GM21390 (cell line): ENCODE results near the gene S100A11.
"Not testable (repeated sequence)": the region's sequence is repeated elsewhere in the genome, so short reads cannot be mapped to it uniquely, and the experiment has no call there.

Experiments
- ATAC-seq: cut with Tn5 transposase; IDR thresholded peaks from one replicate; pipeline ENCODE4 v1.9.1; 2021; ENCODE audit not compliant: unreplicated experiment

S100A11 gene

DNA sequence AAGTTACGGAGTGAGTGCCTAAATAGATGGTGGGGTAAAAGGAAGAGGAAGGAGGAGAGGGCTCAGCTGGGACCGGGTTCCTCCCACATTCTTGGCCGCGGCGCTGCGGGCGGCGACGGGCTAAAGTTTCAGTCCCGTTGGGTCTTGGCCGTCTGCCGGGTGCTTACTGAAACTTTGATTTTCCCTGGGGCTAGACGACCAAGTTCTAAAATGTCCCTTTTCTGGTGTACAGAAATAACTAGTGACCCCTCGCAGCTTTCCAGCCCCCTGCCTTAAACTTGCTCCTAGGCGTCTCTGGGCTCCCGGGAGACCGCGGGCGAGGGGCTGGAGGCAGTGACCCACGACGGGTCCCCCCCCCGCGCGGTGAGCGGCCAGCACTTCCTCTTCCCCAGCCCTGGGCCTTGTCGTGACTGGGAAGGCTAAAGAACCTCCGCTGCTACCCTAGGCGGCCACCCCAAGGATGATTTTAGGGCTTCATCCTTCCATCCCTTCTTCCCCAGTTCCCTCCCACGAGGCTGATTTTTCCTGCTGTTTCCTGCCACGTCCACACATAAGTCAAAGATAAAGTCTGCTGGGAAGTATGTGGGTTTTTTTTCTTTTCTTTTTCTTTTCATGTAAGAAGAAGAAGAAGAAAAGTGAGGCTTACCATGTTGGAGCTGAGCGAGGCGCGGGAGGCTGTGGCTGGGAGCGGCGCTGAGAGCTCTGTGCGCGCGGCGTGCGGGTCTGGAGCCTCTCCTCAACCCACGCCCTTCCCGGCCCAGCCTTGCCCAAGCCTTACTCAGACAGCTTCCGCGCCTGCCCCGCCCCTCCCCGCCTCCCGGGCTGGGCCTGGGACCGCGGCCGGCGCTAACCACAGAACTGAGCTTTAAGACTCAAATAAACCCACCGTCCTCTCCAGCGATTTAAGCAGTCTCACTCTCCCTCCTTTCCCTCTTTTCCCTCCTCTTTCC lies at the start of gene S100A11:
S100A11 (minus strand) TSS at position 738 of the 950 bp plus-strand sequence; CDS start at position 649, 89 bp downstream.
- peak; percentile 49 for ATAC-seq

DNA sequence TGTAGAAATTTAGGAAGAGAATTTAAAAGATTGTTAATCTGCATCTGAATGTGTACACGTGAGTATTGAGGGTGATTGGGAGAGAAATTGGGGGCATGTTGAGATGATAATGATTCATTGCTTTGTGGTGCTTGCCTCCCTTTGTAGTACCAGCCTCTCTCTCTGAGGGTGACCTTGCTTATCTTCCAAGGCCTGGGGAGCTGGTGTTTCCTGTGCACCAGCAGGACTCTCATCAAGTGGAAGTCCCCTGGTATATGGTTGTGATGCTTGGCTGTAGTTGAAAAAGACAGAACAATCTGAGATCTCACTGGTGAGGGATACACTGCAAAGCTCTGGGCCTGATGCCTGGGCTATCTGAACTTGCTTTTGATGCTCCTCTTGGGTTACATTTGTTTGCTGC lies 48.0 kb upstream of the S100A11 start:
- no peak for ATAC-seq

DNA sequence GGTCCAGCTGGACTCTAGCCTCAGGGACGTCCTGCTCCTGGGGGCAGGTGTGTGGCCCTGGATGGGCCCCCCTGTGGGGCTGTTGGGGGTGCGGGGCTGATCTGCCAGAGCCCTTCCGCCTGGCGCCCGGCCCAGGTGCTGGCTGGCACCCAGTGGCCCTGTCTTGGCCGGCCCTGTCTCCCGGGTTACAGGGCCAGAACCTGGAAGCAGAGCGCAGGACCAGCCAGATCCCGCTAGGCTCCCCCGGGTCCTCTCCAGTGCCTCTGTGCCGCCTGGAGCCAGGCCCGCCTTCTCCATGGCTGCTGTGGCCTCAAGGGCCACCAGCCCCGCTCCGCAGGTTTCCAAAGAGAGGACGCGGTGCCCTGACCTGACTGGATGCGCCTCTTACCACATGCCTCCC lies 44.2 kb upstream of the S100A11 start:
- ATAC-seq: not testable (repeated sequence)

DNA sequence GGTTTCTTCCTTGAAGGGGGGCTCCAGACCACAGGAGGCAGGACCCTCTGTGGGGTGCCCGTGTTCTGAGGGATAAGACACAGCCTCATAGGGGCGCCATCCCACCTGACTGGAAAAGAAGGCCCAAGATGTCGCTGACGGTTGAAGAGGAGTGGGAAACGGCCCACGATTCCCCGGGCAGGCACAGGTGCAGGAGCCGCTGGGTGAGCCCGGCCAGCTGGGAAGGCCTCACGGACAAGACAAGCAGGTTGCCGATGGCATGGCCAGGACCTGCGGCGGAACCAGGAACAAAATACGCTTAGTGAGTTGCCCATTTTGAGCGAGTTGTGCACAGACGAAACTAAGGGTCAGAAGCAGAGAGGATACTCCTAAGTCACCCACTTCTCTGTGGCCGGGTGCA lies 43.7 kb upstream of the S100A11 start:
- not testable (repeated sequence) for ATAC-seq

DNA sequence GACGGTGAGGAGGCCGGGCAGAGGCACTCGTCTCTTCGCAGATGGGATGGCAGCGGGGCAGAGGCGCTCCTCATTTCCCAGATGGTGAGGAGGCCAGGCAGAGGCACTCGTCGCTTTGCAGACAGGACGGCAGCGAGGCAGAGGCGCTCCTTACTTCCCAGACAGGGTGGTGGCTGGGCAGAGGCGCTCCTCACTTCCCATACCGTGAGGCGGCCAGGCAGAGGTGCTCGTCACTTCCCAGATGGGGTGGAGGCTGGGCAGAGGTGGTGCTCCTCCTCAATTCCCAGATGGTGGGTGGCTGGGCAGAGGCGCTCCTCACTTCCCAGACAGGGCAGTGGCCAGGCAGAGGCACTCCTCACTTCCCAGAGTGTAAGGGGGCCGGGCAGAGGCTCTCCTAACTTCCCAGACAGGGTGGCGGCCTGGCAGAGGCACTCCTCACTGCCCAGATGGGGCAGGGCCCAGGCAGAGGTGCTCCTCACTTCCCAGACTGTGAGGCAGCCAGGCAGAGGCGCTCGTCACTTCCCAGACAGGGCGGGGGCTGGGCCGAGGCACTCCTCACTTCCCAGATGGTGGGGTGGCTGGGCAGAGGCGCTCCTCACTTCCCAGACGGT lies 42.1 kb upstream of the S100A11 start:
- ATAC-seq: no peak

DNA sequence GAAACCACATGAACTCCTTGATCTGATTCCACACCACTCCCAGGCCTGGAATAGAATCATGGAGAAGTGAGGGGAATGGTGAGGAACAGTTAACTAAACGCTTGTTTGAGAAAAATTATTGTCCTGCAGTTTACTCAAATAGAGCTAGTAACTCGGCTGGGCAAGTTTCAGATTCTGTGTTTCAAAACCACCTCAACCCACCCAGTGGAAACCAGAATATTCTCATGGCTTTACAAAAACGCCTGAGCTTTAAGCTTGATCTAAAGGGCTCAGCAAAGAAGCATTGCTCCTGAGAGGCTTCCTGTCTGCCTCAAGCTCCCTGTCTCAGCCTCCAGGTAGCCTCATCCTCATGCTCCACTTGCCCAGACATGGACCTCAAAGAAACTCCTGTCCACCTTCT lies 35.5 kb upstream of the S100A11 start:
- ATAC-seq: no peak

DNA sequence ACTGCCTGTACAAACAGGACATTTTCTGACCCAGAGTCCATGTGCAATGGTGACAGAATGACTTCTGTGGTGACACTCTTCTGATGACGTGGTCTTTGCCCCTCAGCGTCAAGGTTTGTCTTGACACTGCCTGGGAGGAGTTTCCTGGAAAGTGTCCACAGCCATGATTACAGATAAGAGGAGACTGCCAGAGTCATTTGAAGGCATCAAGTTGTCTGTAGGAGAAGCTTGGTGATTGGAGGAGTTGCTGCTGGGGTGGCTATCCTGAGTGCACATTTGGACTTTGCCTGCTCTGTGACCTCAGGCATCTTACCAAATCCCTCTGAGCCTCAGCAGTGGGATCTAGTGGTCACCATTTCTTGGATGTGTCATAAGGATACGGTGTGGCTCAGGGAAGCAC lies 34.3 kb upstream of the S100A11 start:
- no peak for ATAC-seq

DNA sequence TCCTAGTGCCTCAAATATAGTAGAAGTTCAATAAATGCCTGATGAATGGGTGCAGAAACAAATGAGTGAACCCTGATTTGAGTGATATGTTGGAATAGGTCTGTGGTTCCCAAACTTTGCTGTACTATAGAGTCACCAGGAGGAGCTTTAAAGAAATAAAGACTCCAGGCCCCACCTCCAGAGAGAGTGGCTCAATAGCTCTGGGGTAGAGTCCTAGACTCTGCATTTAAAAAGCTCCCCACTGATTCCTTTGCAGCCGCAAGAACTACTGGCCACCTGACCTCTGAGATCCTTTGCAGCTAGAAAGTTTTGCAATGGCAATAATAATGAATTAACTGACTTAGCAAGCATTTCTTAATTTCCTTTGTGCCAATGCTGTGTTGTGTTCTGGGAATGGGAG lies 31.1 kb upstream of the S100A11 start:
- no peak for ATAC-seq

DNA sequence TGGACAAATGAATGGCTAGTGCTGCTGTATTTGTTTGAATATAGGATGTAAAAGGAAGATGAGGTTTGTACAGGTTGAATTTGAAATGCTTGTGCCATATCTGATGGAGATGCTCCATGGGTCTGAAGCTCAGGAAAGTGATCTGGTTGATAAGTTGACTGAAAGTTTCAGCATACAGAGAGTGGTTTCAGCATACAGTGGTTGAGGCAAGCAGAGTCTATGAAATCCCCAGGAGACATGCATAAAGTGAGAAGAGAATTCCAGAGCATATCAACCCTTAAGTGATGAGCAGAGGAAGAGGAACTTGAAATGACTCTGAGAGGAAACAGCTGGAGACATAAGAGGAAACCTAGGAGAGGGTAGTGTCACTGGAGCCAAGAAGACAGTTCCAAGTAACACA lies 30.3 kb upstream of the S100A11 start:
- ATAC-seq: no peak

DNA sequence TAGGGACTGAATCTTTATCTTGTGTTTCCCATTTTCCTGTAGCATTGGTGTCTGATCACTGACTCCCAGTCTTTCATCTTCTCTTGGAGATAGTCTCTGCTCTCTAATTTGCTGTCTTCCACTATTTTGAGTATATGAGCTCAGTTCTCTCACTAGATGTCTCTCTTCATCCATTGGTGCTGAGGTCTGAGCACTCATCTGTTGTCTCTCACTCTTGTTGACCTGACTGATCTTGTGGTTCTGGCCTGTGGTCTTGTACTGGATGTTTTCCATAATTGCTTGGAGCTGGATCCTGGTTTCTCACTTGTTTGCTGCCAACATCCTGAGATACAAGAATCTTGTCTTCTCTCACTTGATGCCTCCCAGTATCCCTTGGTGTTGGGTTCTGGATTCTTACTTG lies 25.1 kb upstream of the S100A11 start:
- ATAC-seq: no peak

DNA sequence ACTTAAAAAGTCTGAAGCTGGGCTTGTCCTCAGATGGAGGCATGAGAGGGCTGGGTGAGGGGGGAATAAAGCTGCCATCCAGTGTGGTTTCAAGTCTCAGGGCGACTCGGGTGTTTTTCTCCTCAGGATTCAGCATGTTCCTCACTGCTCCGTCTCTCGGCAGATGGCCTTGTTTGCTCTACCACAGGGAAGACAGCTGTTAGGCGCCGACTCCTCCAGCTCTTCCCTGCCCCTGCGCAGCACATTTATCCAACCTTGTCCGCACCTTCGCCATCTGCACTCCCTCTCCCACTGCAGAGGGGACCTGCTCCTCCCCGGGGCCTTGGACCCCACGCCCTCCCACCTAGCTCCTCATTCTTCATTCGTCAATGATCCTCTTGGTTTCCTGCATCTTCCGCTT lies 16.6 kb upstream of the S100A11 start:
- no peak for ATAC-seq

DNA sequence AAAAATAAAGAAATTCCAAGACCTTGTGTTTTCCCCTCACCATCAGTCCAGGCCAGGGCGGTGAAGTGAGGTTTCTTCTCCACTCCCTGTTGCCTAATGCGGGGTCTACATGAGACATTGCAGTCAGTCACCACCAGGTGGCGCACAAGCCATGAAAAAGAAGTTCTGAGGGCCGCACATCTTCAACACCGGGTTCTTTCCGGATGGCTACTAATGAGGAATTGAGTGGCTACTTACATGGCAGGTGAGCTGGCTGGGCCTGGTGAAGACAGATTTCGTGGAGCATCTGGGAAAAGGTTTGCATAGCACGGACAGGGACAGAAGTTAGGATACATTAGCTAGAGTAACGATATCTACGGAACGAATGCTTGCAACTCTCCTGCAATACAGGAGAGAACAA lies 15.8 kb upstream of the S100A11 start:
- ATAC-seq: no peak

DNA sequence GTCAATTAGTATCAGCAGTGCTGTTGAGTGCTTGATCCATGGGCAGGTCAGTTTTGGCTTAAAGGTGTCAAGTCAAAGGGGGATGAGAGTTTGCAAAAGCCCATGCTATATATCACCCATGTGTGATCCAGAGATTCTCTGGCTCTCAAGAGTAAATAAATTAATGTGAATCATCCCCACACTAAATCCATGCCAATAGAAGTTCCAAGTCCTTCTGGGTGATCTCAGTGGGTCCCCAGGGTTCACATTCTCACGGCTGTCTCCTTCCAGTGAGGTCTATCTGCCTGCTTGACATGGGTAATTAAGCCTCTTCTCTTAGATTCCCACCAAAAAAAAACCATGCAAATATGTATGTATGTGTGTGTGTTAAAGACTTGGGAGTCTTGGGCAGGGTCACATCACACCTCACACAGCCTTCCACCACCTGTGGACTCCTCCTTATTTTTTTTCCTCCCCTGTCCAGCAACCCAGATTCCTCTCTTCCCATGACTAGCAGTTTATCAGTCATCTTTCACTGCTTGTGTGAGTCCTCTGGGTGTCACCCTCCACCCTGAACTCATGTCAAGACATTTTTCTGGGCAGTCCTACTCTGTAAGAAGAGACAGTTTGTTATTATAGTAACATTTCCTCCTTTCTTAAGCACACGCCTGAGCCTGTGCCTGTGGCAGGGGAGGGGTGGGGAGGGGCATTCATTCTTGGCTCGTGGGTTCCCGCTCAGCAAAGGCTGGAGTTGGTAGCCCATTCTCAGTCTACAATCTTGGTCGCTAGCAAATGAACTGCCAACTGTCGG lies 14.3 kb upstream of the S100A11 start:
- ATAC-seq: no peak

DNA sequence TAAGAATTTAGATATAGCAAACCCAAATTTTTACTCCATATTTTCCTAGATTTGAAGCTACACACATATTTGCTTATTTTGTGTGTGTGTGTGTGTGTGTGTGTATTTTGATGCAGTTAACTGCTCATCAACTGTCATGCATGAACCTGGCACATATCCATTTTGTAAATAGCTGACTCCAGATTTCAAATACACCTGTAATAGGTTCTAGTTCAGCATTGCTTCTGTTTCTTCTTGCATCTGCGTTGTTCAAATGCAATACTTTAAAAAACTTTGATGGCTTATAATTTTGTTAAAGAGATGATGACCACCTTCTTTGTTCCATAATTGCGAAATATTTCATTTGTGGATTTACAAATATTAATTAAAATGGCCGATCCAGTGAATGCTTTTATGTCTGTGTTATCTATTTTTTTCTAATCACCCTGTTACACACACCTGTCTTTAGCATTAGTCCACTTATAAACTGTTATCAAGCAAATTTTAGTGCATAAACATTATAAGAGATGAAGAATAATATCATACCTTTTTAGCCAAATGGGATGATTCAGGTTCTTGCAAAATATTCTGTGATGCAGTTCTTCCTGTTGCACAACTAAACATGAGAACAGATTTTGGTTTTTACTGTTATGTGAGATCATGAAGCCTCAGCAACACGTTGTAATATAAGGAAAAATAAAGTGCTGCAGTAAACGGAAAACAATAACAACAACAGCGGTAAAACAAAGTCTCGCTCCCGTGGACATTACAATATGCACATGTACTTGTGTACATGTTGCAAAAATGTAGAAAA lies 12.7 kb upstream of the S100A11 start:
- no peak for ATAC-seq

DNA sequence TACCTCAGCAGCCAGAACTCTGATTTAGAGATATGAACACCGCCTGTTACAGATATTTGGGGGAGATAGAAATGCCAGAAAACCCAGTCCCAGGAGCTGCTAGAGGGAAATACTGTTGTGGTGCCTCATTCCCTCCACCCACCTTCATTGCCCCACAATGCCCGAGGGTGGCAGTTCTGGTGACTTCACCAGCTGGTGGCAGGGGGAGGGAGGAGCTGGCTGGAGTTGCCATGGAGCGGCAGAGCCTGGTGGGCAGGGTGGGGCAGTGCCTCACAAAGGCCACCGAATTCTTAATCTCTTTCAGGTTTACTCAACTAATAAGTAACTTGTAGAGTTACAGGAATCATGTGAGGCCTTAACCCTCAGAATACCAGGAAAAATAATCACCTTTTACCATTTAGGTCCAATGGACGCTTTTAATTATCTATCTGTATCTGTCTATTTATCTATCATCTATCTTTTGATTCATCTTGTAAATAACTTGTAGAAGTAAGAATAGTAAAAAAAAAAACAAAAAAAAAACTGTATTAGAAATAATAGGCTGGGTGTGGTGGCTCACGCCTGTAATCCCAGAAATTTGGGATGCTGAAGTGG lies 11.7 kb upstream of the S100A11 start:
- ATAC-seq: no peak

DNA sequence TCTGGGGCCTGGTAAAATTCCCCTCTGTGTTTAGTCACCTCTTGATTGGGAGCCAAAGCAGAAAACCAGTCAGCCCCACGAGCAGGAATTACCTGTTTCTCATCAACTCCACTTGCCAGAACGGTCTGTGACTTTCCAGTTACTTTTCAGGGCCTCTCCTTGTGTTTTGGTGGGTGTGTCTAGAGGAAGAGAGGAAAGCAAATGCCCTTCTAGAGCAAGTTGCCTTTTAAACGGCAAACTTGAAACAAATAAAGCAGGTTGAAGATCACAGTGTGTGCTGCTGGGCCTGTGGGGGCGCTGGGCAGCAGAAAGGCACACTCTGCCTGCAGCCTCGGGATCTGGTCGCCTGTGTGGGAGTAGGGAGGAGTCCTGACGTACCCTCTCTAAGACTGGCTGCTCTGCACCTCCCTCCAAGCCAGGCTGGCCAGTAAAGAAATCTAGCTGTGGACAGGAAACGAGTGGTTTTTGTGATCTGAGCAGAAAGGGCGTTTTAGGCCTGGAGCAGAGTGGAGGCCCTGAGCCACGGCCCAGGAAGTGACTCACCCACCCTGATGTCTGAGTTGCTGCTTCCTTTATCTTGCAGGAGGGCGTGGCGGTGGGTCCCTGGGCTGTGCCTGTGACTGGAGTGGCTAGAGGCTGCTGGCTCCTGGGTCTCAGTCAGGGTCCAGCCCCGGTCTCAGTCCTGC lies 11.1 kb upstream of the S100A11 start:
- ATAC-seq: peak; percentile 92

DNA sequence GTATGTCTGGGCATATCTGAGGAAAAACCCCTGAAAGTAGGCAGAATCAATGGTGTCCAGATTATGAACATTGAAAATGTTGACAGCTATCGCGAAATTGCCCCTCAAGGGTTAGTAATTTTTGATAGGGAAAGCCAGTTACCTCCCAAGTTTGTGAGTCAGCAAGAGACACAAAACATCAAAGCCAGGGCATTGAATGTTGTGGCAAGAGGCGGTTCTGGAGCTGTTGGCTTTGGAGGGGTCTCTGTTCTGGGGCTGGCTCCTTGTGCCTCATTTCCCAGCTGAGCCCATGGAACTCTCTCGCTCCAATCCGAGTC lies 10.6 kb upstream of the S100A11 start:
- ATAC-seq: no peak

DNA sequence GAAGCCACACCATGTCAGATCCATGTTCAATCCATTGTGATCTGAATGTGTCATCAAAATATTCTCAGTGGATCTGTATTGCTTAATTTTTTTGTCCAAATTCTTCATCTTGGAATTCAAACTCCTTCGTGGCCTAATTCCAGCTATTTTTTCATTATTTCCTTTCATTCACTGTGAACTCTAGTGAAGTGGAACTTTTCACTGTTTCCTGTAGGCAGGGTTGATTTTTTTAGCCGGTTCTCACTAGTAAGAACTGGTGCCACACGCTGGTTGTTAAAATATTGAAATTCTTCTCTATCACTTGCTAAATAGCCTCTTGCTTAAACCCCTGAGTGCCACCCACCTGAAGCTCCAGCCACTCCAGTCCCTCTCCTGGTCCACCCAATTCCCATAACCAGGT lies 7.6 kb upstream of the S100A11 start:
- no peak for ATAC-seq

DNA sequence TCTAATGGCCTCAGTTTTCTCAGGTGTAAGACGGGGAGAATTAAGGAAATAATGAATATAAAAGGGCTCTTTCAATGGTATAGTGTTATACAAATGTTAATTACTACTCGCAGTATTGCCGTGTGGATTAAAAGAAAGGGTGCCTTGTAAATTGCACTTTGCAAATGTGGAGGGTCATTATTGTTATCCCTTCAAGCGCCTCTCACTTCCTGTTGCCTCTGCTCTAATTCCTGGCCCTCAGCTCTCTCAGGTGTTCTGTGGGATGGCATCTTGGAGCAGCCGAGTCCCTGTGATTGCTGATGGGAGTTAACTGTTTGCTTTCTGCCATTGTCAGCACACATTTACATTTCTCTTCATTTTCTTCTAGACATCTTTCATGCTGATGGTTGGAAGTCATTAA lies 7.1 kb upstream of the S100A11 start:
- ATAC-seq: no peak

DNA sequence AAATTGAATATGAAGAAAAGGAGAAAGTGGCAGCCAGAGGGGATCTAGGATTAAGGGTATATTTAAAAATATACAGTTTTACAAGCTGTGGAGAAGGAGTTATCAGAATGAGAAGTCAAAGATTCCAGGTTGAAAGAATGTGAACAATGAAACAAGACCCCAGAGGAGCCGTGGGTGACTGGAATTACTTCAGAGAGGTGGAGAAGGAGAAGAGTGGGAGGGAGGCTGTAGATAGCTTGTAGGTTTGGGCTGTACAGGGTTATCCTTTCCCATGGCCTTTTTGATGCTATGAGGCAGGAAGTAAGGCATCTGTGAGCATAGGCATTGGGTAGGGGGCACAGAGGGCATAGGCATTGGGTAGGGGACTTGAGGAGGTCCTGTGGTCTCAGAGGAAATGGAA lies 5.2 kb upstream of the S100A11 start:
- ATAC-seq: no peak
